NCI-H526 (cell line): ENCODE measurements around the gene RGPD4.
A peak's percentile ranks its signal among the peaks of the same experiment; 100 is the strongest.
"Not testable (repeated sequence)": the region's sequence is repeated elsewhere in the genome, so short reads cannot be mapped to it uniquely, and the experiment has no call there.

ENCODE experiments used
- DNase-seq, 2 experiments: peaks; one replicate each; lab custom pipeline; 2025; lab: John Stamatoyannopoulos, UW

RGPD4 gene

GRCh38 chr2:107826749-107827148 is at the start of gene RGPD4:
TSS of gene RGPD4 (plus strand) at chr2:107826892. CDS start at chr2:107827014, 122 bp downstream.
- not testable (repeated sequence) for DNase-seq

- DNase-seq, result no peak
Measured at GRCh38 chr2:107777974-107778373, 48.7 kb upstream of the RGPD4 start.

GRCh38 chr2:107785756-107786155 is 40.9 kb upstream of the RGPD4 start:
- no peak for DNase-seq

GRCh38 chr2:107790837-107791236 is 35.9 kb upstream of the RGPD4 start:
- no peak for DNase-seq

- DNase-seq, result peak in 1 of 2 experiments; percentile 28
Measured at GRCh38 chr2:107801498-107801897, 25.2 kb upstream of the RGPD4 start.

GRCh38 chr2:107804608-107805498 is 21.8 kb upstream of the RGPD4 start:
- no peak for DNase-seq

GRCh38 chr2:107806901-107807300 is 19.8 kb upstream of the RGPD4 start:
- no peak for DNase-seq

GRCh38 chr2:107807988-107808387 is 18.7 kb upstream of the RGPD4 start:
- DNase-seq, result no peak

- DNase-seq, result no peak
Measured at GRCh38 chr2:107808959-107809358, 17.7 kb upstream of the RGPD4 start.

- DNase-seq, result peak in 1 of 2 experiments; percentile 13
Measured at GRCh38 chr2:107809835-107810234, 16.9 kb upstream of the RGPD4 start.

- DNase-seq, result peak in 1 of 2 experiments; percentile 20
Measured at GRCh38 chr2:107810734-107811133, 16.0 kb upstream of the RGPD4 start.

GRCh38 chr2:107811411-107811810 is 15.3 kb upstream of the RGPD4 start:
- DNase-seq, result no peak

GRCh38 chr2:107812006-107812405 is 14.7 kb upstream of the RGPD4 start:
- DNase-seq, result no peak

GRCh38 chr2:107817378-107817777 is 9.3 kb upstream of the RGPD4 start:
- DNase-seq, result no peak

- no peak for DNase-seq
Measured at GRCh38 chr2:107822302-107822701, 4.4 kb upstream of the RGPD4 start.

- no peak for DNase-seq
Measured at GRCh38 chr2:107824451-107825205, 2.1 kb upstream of the RGPD4 start.

- DNase-seq, result no peak
Measured at GRCh38 chr2:107825206-107825563, 1.5 kb upstream of the RGPD4 start.

GRCh38 chr2:107829514-107829913 is 2.8 kb downstream of the RGPD4 start:
- DNase-seq, result not testable (repeated sequence)

- not testable (repeated sequence) for DNase-seq
Measured at GRCh38 chr2:107833152-107833551, 6.5 kb downstream of the RGPD4 start.

- DNase-seq, result not testable (repeated sequence)
Measured at GRCh38 chr2:107833618-107834017, 6.9 kb downstream of the RGPD4 start.

GRCh38 chr2:107916121-107916520 is 89.4 kb downstream of the RGPD4 start:
- DNase-seq, result not testable (repeated sequence)

- DNase-seq, result not testable (repeated sequence)
Measured at GRCh38 chr2:107916696-107917370, 90.1 kb downstream of the RGPD4 start.
